HCT116 (cell line): Measurements from ENCODE around the gene CDR2. TPM values are rescaled to one million over a fixed set of nuclear protein-coding genes. Genes with fewer than 3 reads are reported as not detected.

Experiments used
- ATAC-seq: fragments of 200-7000 bp; cut with Tn5 transposase; 2 replicates; pipeline ENCODE4 v1.9.1; 2020; ENCODE audit warnings: mild to moderate bottlenecking, moderate library complexity
- BruUV-seq: library from RNA; stranded (reverse); fragments of 400-500 nt; replicated peaks from 2 replicates; lab custom pipeline; 2021; lab: Mats Ljungman, UMichigan
- CTCF ChIA-PET: fragments of 300-600 bp; sonication (Branson Sonifier 250); formaldehyde crosslinking; loops from one replicate; lab custom pipeline; 2021; ENCODE audit warnings: antibody characterized with exemption; lab: Charles Lee
- POLR2A ChIA-PET: fragments of 300-600, 350-600 bp; sonication (Branson Sonifier 250); formaldehyde crosslinking; loops from one replicate; lab custom pipeline; 2021; ENCODE audit warnings: antibody characterized with exemption; lab: Charles Lee
- RAD21 ChIA-PET, 2 experiments: fragments of 300-600 bp; sonication (Branson Sonifier 250); formaldehyde crosslinking; loops; one replicate each; lab custom pipeline; 2023; ENCODE audit warnings: low total read pairs in 2 of 2; ENCODE audit not compliant: uncharacterized antibody in 2 of 2, unreplicated experiment in 2 of 2, low non-redundant PET in 1 of 2; lab: Charles Lee
- DNase-seq: peaks from one replicate; pipeline ENCODE4 v3.0.0-alpha.2; 2010; ENCODE audit warnings: low read depth, low spot score
- H2AFZ ChIP-seq: fragments of 200-600 bp; shearing (Covaris generic), sonication (generic); 2 replicates; pipeline ENCODE4 v1.6.1; 2017; ENCODE audit warnings: low read depth, mixed run types, mixed read lengths, antibody characterized with exemption, low read length; ENCODE audit not compliant: poor library complexity, severe bottlenecking
- H3K27ac ChIP-seq: 2 replicates; pipeline ENCODE4 v1.5.1; 2012; ENCODE audit warnings: low read depth, low read length
- H3K27me3 ChIP-seq: fragments of 200-600 bp; sonication (generic); 2 replicates; pipeline ENCODE4 v1.6.1; 2016; ENCODE audit warnings: mixed run types, low read length, mixed read lengths; ENCODE audit not compliant: insufficient read depth
- H3K36me3 ChIP-seq, 2 experiments: fragments of 200-500 bp in 1 of 2; fragments of 200-600 bp in 1 of 2; sonication (Bioruptor generic) in 1 of 2; sonication (generic) in 1 of 2; 2 replicates each; pipeline versions ENCODE4 v1.5.1 to v1.6.1; 2014 to 2016; ENCODE audit warnings: low read length in 2 of 2, inconsistent platforms in 1 of 2, mixed read lengths in 1 of 2, mixed run types in 1 of 2; ENCODE audit not compliant: insufficient read depth in 2 of 2, control insufficient read depth in 1 of 2
- H3K4me1 ChIP-seq, 2 experiments: fragments of 200-600 bp in 1 of 2; sonication (generic) in 1 of 2; 2 replicates each; pipeline versions ENCODE4 v1.5.1 to v1.6.1; 2012 to 2017; ENCODE audit warnings: low read length in 2 of 2, inconsistent platforms in 1 of 2, mild to moderate bottlenecking in 1 of 2, mixed read lengths in 1 of 2, mixed run types in 1 of 2, moderate library complexity in 1 of 2; ENCODE audit not compliant: insufficient read depth in 2 of 2, control insufficient read depth in 1 of 2
- H3K4me2 ChIP-seq: fragments of 200-600 bp; sonication (generic); 2 replicates; pipeline ENCODE4 v1.6.1; 2017; ENCODE audit warnings: mixed run types, low read length, mixed read lengths
- H3K4me3 ChIP-seq, 2 experiments: fragments of 200-600 bp in 1 of 2; sonication (generic) in 1 of 2; replicated peaks in 1 of 2; 2 replicates each; pipeline ENCODE4 v1.5.1; 2011 to 2016; ENCODE audit warnings: low read length in 2 of 2, control low read depth in 1 of 2, low read depth in 1 of 2, mild to moderate bottlenecking in 1 of 2, mixed read lengths in 1 of 2, mixed run types in 1 of 2
- H3K79me2 ChIP-seq: fragments of 200-600 bp; sonication (generic); 2 replicates; pipeline ENCODE4 v1.6.1; 2017; ENCODE audit warnings: mild to moderate bottlenecking, mixed run types, low read length, moderate library complexity, mixed read lengths; ENCODE audit not compliant: insufficient read depth
- H3K9ac ChIP-seq: fragments of 200-600 bp; sonication (generic); 2 replicates; pipeline ENCODE4 v1.6.1; 2016; ENCODE audit warnings: low read length, mixed read lengths
- H3K9me2 ChIP-seq: fragments of 200-600 bp; sonication (generic), shearing (Covaris generic); 2 replicates; pipeline ENCODE4 v1.6.1; 2017; ENCODE audit warnings: mixed run types, mild to moderate bottlenecking, moderate library complexity; ENCODE audit not compliant: insufficient read depth
- H3K9me3 ChIP-seq, 2 experiments: fragments of 200-500 bp in 1 of 2; fragments of 200-600 bp in 1 of 2; sonication (Bioruptor generic) in 1 of 2; sonication (generic) in 1 of 2; 2 replicates each; pipeline ENCODE4 v1.6.1; 2014 to 2017; ENCODE audit warnings: low read length in 2 of 2, mixed read lengths in 2 of 2, inconsistent platforms in 1 of 2, low read depth in 1 of 2, mild to moderate bottlenecking in 1 of 2, mixed run types in 1 of 2, moderate library complexity in 1 of 2; ENCODE audit not compliant: control insufficient read depth in 1 of 2, insufficient read depth in 1 of 2
- H4K20me1 ChIP-seq: fragments of 200-600 bp; sonication (generic), shearing (Covaris generic); 2 replicates; pipeline ENCODE4 v1.6.1; 2017; ENCODE audit warnings: mixed run types, mild to moderate bottlenecking, moderate library complexity; ENCODE audit not compliant: insufficient read depth
- CEBPB ChIP-seq: IDR thresholded peaks from 2 replicates; pipeline ENCODE4 v1.6.1; 2012; ENCODE audit warnings: low read depth
- ELF1 ChIP-seq: IDR thresholded peaks from 2 replicates; pipeline ENCODE4 v1.6.1; 2012; ENCODE audit warnings: low read depth, borderline replicate concordance
- EZH2 ChIP-seq: fragments of 200-600 bp; sonication (generic); IDR thresholded peaks from 2 replicates; pipeline ENCODE4 v1.6.1; 2017; ENCODE audit warnings: antibody characterized with exemption, mixed run types
- FOSL1 ChIP-seq: IDR thresholded peaks from 2 replicates; pipeline ENCODE4 v1.6.1; 2012; ENCODE audit warnings: low read depth
- JUND ChIP-seq: IDR thresholded peaks from 2 replicates; pipeline ENCODE4 v1.6.1; 2012
- POLR2A ChIP-seq: IDR thresholded peaks from 2 replicates; pipeline ENCODE4 v1.7.0; 2011; ENCODE audit warnings: borderline replicate concordance; ENCODE audit not compliant: insufficient read depth, insufficient read length; ENCODE audit errors: extremely low read depth
- RAD21 ChIP-seq: IDR thresholded peaks from 2 replicates; pipeline ENCODE4 v1.6.1; 2012; ENCODE audit warnings: low read depth, mild to moderate bottlenecking
- SP1 ChIP-seq: IDR thresholded peaks from 2 replicates; pipeline ENCODE4 v1.6.1; 2012; ENCODE audit warnings: low read depth
- SRF ChIP-seq: IDR thresholded peaks from 2 replicates; pipeline ENCODE4 v1.6.1; 2012; ENCODE audit warnings: low read depth
- YY1 ChIP-seq: IDR thresholded peaks from 2 replicates; pipeline ENCODE4 v1.6.1; 2011; ENCODE audit warnings: low read length, low read depth, moderate library complexity, mild to moderate bottlenecking; ENCODE audit not compliant: insufficient replicate concordance; ENCODE audit errors: extremely low read depth
- ZFX ChIP-seq: fragments of 450-650 bp; IDR thresholded peaks from 2 replicates; pipeline ENCODE4 v1.6.1; 2017
- ZNF274 ChIP-seq: fragments of 200-500 bp; sonication (Bioruptor generic); IDR thresholded peaks from 2 replicates; pipeline ENCODE4 v1.6.1; 2014; ENCODE audit warnings: mild to moderate bottlenecking, low read depth, low read length, inconsistent platforms
- intact Hi-C: fragments of 100-400 bp; cut with micrococcal nuclease; formaldehyde crosslinking; loops from 2 replicates; pipeline ENCODE4 v1.10.0; 2022
- total RNA-seq: library from RNA; stranded (reverse); gene quantifications from one replicate; pipeline ENCODE4 v1.2.1, GENCODE V29; 2021; ENCODE audit not compliant: unreplicated experiment
- TF ChIP-seq, protein P1 (sequence below): IDR thresholded peaks from 2 replicates; pipeline ENCODE4 v1.6.1; 2011; ENCODE audit warnings: mild to moderate bottlenecking, low read length, moderate library complexity; ENCODE audit not compliant: insufficient replicate concordance; ENCODE audit errors: extremely low read depth
- TF ChIP-seq, protein P2 (sequence below), 3 experiments: fragments of 200-600 bp in 1 of 3; sonication (generic) in 1 of 3; IDR thresholded peaks in 2 of 3; conservative IDR thresholded peaks in 1 of 3; 2 replicates each; pipeline ENCODE4 v1.5.1; 2012 to 2017; ENCODE audit warnings: low read depth in 2 of 3, low read length in 2 of 3, antibody characterized with exemption in 1 of 3, borderline replicate concordance in 1 of 3, control low read depth in 1 of 3, mild to moderate bottlenecking in 1 of 3, mixed read lengths in 1 of 3, mixed run types in 1 of 3, moderate library complexity in 1 of 3; ENCODE audit not compliant: insufficient read depth in 1 of 3
- TF ChIP-seq, protein P3 (sequence below): IDR thresholded peaks from 2 replicates; pipeline ENCODE4 v1.6.1; 2012

Gene CDR2
- total RNA-seq, 1 experiment from 2014 or later, result 27.3 TPM

DNA sequence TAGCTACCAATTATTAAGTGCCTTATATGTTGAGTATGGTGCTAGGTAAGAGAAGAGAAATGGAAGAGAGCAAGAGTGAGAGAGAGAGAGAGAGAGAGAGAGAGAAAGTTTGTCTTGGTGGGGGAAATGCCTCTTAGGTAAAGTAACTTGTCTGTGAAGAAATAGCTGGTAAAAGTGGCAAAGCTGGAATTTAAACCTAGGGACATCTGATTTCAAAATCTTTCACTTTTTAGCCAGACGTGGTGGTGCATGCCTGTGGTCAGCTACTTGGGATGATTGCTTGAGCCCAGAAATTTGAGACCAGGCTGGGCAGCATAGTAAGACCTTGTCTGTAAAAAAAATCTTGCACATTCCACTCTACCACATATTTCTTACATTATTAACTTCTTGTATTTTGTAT lies 23.0 kb upstream of the CDR2 start:
- H4K20me1 ChIP-seq, result no peaks in the 10 kb centered on the region
- H3K9me2 ChIP-seq, result no peaks in the 10 kb centered on the region
- H3K9ac ChIP-seq, result no peak overlapping the region
- H2AFZ ChIP-seq, result no peak overlapping the region
- 0 out of 2 replicates have a peak, but pooled peaks have one; percentile 41 for ATAC-seq
- BruUV-seq, result no TSS peak
- peaks cover 23% of the 10 kb centered on the region in 2 experiments for H3K4me1 ChIP-seq
- POLR2A ChIA-PET, result interaction anchor here (0.7 kb wide), 1 partner anchor 24 kb away, joined by 4 read pairs; no protein-coding TSS in a partner anchor
- TF ChIP-seq, protein P1, sequence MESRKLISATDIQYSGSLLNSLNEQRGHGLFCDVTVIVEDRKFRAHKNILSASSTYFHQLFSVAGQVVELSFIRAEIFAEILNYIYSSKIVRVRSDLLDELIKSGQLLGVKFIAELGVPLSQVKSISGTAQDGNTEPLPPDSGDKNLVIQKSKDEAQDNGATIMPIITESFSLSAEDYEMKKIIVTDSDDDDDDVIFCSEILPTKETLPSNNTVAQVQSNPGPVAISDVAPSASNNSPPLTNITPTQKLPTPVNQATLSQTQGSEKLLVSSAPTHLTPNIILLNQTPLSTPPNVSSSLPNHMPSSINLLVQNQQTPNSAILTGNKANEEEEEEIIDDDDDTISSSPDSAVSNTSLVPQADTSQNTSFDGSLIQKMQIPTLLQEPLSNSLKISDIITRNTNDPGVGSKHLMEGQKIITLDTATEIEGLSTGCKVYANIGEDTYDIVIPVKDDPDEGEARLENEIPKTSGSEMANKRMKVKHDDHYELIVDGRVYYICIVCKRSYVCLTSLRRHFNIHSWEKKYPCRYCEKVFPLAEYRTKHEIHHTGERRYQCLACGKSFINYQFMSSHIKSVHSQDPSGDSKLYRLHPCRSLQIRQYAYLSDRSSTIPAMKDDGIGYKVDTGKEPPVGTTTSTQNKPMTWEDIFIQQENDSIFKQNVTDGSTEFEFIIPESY, result no peak
- TF ChIP-seq YY1, result no peak
- TF ChIP-seq, all 23 proteins: peak for 0
- no peaks in the 10 kb centered on the region for H3K79me2 ChIP-seq
- no peaks in the 10 kb centered on the region for H3K27me3 ChIP-seq
- H3K4me2 ChIP-seq, result no peak overlapping the region
- DNase-seq, result no peak
- intact Hi-C loops, result no loop called here
- H3K27ac ChIP-seq, result no peak overlapping the region
- ChIA-PET CTCF (interaction anchor here (0.9 kb wide), 1 partner anchor 76 kb away, joined by 4 read pairs; no protein-coding TSS in a partner anchor), RAD21 (no interaction called here)
- H3K9me3 ChIP-seq, result no peaks in the 10 kb centered on the region
- H3K36me3 ChIP-seq, result no peaks in the 10 kb centered on the region
- H3K4me3 ChIP-seq, result no peak overlapping the region

- no peak overlapping the region for H3K27ac ChIP-seq
- no TSS peak for BruUV-seq
- no peak overlapping the region for H3K4me2 ChIP-seq
- no peak overlapping the region for H3K4me3 ChIP-seq
- ATAC-seq (no peak), DNase-seq (no peak)
- no peaks in the 10 kb centered on the region for H3K36me3 ChIP-seq
- H4K20me1 ChIP-seq, result no peaks in the 10 kb centered on the region
- no peak overlapping the region for H3K9ac ChIP-seq
- TF ChIP-seq ZFX (no peak), JUND (no peak), CEBPB (no peak), ELF1 (no peak), POLR2A (no peak), YY1 (no peak), SRF (no peak), ZNF274 (no peak), FOSL1 (no peak), EZH2 (no peak), SP1 (no peak), RAD21 (no peak)
- TF ChIP-seq, protein P2, sequence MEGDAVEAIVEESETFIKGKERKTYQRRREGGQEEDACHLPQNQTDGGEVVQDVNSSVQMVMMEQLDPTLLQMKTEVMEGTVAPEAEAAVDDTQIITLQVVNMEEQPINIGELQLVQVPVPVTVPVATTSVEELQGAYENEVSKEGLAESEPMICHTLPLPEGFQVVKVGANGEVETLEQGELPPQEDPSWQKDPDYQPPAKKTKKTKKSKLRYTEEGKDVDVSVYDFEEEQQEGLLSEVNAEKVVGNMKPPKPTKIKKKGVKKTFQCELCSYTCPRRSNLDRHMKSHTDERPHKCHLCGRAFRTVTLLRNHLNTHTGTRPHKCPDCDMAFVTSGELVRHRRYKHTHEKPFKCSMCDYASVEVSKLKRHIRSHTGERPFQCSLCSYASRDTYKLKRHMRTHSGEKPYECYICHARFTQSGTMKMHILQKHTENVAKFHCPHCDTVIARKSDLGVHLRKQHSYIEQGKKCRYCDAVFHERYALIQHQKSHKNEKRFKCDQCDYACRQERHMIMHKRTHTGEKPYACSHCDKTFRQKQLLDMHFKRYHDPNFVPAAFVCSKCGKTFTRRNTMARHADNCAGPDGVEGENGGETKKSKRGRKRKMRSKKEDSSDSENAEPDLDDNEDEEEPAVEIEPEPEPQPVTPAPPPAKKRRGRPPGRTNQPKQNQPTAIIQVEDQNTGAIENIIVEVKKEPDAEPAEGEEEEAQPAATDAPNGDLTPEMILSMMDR (IDR thresholded peaks at IDR 0.05 in 2 of 3, conservative IDR thresholded peaks at IDR 0.05 in 1 of 3; ENCODE audit: borderline replicate concordance in 1 of 3, insufficient read depth in 1 of 3, low read depth in 2 of 3, low read length in 2 of 3), result no peak
- TF ChIP-seq, protein P3, sequence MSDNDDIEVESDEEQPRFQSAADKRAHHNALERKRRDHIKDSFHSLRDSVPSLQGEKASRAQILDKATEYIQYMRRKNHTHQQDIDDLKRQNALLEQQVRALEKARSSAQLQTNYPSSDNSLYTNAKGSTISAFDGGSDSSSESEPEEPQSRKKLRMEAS, result no peak
- no peaks in the 10 kb centered on the region for H3K9me3 ChIP-seq
- ChIA-PET CTCF (no interaction called here), RAD21 (no interaction called here), POLR2A (no interaction called here)
- peaks cover 9% of the 10 kb centered on the region in 2 experiments for H3K4me1 ChIP-seq
- H3K9me2 ChIP-seq, result no peaks in the 10 kb centered on the region
- H3K27me3 ChIP-seq, result no peaks in the 10 kb centered on the region
- intact Hi-C loops, result no loop called here
- H3K79me2 ChIP-seq, result no peaks in the 10 kb centered on the region
- H2AFZ ChIP-seq, result no peak overlapping the region
These were observed 21.5 kb upstream of the CDR2 start for GRCh38 chr16:22395960-22396359.
